Keratinocyte (primary cell): ENCODE results near the gene SKA2.

ENCODE experiments used
- CTCF ChIP-seq, 3 experiments: IDR thresholded peaks in 1 of 3; conservative IDR thresholded peaks in 1 of 3; optimal IDR thresholded peaks in 1 of 3; 2 replicates in 2 of 3; 3 replicates in 1 of 3; pipeline versions ENCODE3 to v1.5.1; 2011; ENCODE audit warnings: low read length in 3 of 3, mild to moderate bottlenecking in 3 of 3, moderate library complexity in 2 of 3, control low read depth in 1 of 3, inconsistent platforms in 1 of 3; ENCODE audit not compliant: insufficient read depth in 2 of 3; ENCODE audit errors: extremely low read depth in 1 of 3
- EZH2 ChIP-seq: IDR thresholded peaks from one replicate; pipeline ENCODE4 v1.6.1; 2012; ENCODE audit warnings: inconsistent platforms, mild to moderate bottlenecking, low read length, moderate library complexity

DNA sequence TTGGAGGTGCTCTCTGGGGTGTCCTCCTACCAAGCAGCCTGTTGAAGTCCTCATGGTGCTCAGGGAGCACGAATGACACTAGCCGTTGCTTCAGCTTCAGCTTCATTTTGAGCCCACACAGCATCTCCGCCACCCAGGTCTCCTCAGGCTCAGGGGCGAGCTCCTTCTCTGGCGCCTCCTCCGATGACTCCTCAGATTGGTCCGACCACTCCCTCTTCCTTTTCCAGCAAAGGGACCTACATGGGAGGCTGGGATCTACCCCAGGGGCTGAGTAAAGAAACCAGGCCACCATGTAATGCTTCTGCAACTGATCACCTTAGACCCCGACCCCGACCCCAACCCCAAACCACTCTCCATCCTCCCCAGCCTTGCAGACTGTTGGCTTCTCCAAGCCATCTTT is 26.5 kb upstream of the SKA2 start:
- TF ChIP-seq CTCF (optimal IDR thresholded peaks at IDR 0.05 in 1 of 3, IDR thresholded peaks at IDR 0.05 in 1 of 3, conservative IDR thresholded peaks at IDR 0.05 in 1 of 3; ENCODE audit: extremely low read depth in 1 of 3, insufficient read depth in 2 of 3, low read length in 3 of 3), result no peak
- TF ChIP-seq EZH2, result no peak
